Panc1 (cell line): ENCODE data around the gene HYLS1.

ENCODE experiments used
- CTCF ChIP-seq: fragments of 450-650 bp; IDR thresholded peaks from 2 replicates; pipeline ENCODE4 v1.5.1; 2017; ENCODE audit warnings: mild to moderate bottlenecking
- POLR2AphosphoS5 ChIP-seq: IDR thresholded peaks from 2 replicates; pipeline ENCODE4 v1.6.1; 2012; ENCODE audit warnings: mild to moderate bottlenecking, low read depth, low read length, moderate library complexity
- SIN3A ChIP-seq: IDR thresholded peaks from 2 replicates; pipeline ENCODE4 v1.6.1; 2012; ENCODE audit warnings: low read depth, mild to moderate bottlenecking, low read length, moderate library complexity, borderline replicate concordance; ENCODE audit not compliant: insufficient read depth
- TCF7L2 ChIP-seq: IDR thresholded peaks from 2 replicates; pipeline ENCODE4 v1.6.1; 2011; ENCODE audit warnings: mild to moderate bottlenecking, low read depth, low read length, inconsistent platforms

- TF ChIP-seq CTCF = no peak
- TF ChIP-seq SIN3A = no peak
- TF ChIP-seq POLR2AphosphoS5 = no peak
- TF ChIP-seq TCF7L2 = no peak
Observed at GRCh38 chr11:125916683-125917347, 29.3 kb downstream of the HYLS1 start.
